Transverse colon (tissue), 4 donors: Measurements from ENCODE around the gene CCDC188. TPM values are rescaled to one million over a fixed set of nuclear protein-coding genes. Genes with fewer than 3 reads are reported as not detected.

Experiments used
- DNase-seq: peaks from one replicate; pipeline ENCODE4 v3.0.0-alpha.2; 2019
- H3K27ac ChIP-seq, 4 donors: fragments of 200-600 bp; sonication (generic); 2 replicates each; pipeline ENCODE4 v1.5.1; 2016 to 2018; ENCODE audit warnings: inconsistent platforms in 4 of 4
- H3K27me3 ChIP-seq: fragments of 200-600 bp; sonication (generic); 2 replicates; pipeline ENCODE4 v1.5.1; 2017; ENCODE audit warnings: inconsistent platforms
- H3K36me3 ChIP-seq, 4 donors: fragments of 200-600 bp; sonication (generic); 2 replicates each; pipeline ENCODE4 v1.5.1; 2017 to 2019; ENCODE audit warnings: inconsistent platforms in 4 of 4
- H3K4me1 ChIP-seq, 4 donors: fragments of 200-600 bp; sonication (generic); 2 replicates each; pipeline ENCODE4 v1.5.1; 2017 to 2020; ENCODE audit warnings: inconsistent platforms in 4 of 4
- H3K4me3 ChIP-seq, 4 donors: fragments of 200-600 bp; sonication (generic); 1 replicate in 1 of 4; 2 replicates in 3 of 4; pipeline versions ENCODE4 v1.5.1 to v1.6.1; 2017 to 2019; ENCODE audit warnings: inconsistent platforms in 4 of 4
- H3K9me3 ChIP-seq, 2 donors: fragments of 200-600 bp; sonication (generic); 2 replicates each; pipeline ENCODE4 v1.5.1; 2017 to 2019; ENCODE audit warnings: inconsistent platforms in 2 of 2
- CTCF ChIP-seq, 5 experiments: fragments of 200-600 bp in 3 of 5; fragments of 450-650 bp in 2 of 5; sonication (generic) in 3 of 5; IDR thresholded peaks; 1 replicate in 2 of 5; 2 replicates in 3 of 5; pipeline ENCODE4 v1.5.1; 2016 to 2017; ENCODE audit warnings: antibody characterized with exemption in 5 of 5, inconsistent platforms in 3 of 5, mild to moderate bottlenecking in 2 of 5, moderate library complexity in 1 of 5
- EP300 ChIP-seq: sonication (generic); formaldehyde crosslinking; IDR thresholded peaks from one replicate; pipeline ENCODE4 v1.6.1; 2017; ENCODE audit warnings: antibody characterized with exemption, low read depth
- POLR2A ChIP-seq: fragments of 450-650 bp; IDR thresholded peaks from one replicate; pipeline ENCODE4 v1.6.1; 2016; ENCODE audit warnings: antibody characterized with exemption, mild to moderate bottlenecking, moderate library complexity
- POLR2AphosphoS5 ChIP-seq, 3 donors: sonication (generic); formaldehyde crosslinking; IDR thresholded peaks; one replicate each; pipeline ENCODE4 v1.6.1; 2016; ENCODE audit warnings: antibody characterized with exemption in 3 of 3
- WGBS, 2 donors: methylation state at CpG; one replicate each; pipeline ENCODE4 v1.1.5; 2018; ENCODE audit warnings: low coverage in 1 of 2; 5-methylcytosine and 5-hydroxymethylcytosine counted together
- in situ Hi-C, 4 donors: fragments of 200-750 bp; cut with MboI; loops; one replicate each; pipeline versions ENCODE4 v1.15.0 to v1.15.1; 2017; ENCODE audit warnings: low sequenced_read_pairs in 3 of 4, low pct_ligation_motif_present in 1 of 4, low pct_unique_long_range_greater_than_20kb in 1 of 4
- intact Hi-C: fragments of 100-400 bp; cut with DNase I; formaldehyde crosslinking; loops from one replicate; pipeline ENCODE4 v1.15.1; 2023; ENCODE audit warnings: low total_unique reads
- total RNA-seq, 4 donors: library from RNA; depleted of rRNA; stranded (reverse); fragments of >200 nt; gene quantifications; one replicate each; pipeline ENCODE4 v1.1.0, GENCODE V29; 2016

The CCDC188 gene
- total RNA-seq, 4 donors from 2014 or later = 0.41 TPM; not detected in 3

GRCh38 chr22:20181194-20181883 lies 30.5 kb upstream of the CCDC188 start:
- in situ Hi-C loops = no loop called here
- peaks cover 15% of the 10 kb centered on the region for H3K27me3 ChIP-seq
- no peaks in the 10 kb centered on the region for H3K36me3 ChIP-seq
- no peak overlapping the region for H3K27ac ChIP-seq
- no peaks in the 10 kb centered on the region for H3K9me3 ChIP-seq
- no peak for TF ChIP-seq EP300
- no peak overlapping the region for H3K4me3 ChIP-seq
- DNase-seq = no peak
- WGBS, 2 donors = 54% methylated on average over 12 of the region's 17 CpGs; no CpG with 5 or more reads in 1 of the 2 donors
- no peaks in the 10 kb centered on the region for H3K4me1 ChIP-seq
- intact Hi-C loops = no loop called here

GRCh38 chr22:20180640-20181039 lies 29.8 kb upstream of the CCDC188 start:
- intact Hi-C loops = no loop called here
- no peak overlapping the region for H3K4me3 ChIP-seq
- no peak for DNase-seq
- no peaks in the 10 kb centered on the region for H3K9me3 ChIP-seq
- peaks cover 16% of the 10 kb centered on the region for H3K27me3 ChIP-seq
- in situ Hi-C loops = no loop called here
- 80% methylated on average over 8 of the region's 8 CpGs; no CpG with 5 or more reads in 1 of the 2 donors for WGBS, 2 donors
- TF ChIP-seq POLR2A (no peak), CTCF (IDR thresholded peaks at IDR 0.05) (no peak), POLR2AphosphoS5 (IDR thresholded peaks at IDR 0.05) (no peak), EP300 (no peak)
- no peaks in the 10 kb centered on the region for H3K36me3 ChIP-seq
- H3K4me1 ChIP-seq = no peaks in the 10 kb centered on the region
- no peak overlapping the region for H3K27ac ChIP-seq

DNA sequence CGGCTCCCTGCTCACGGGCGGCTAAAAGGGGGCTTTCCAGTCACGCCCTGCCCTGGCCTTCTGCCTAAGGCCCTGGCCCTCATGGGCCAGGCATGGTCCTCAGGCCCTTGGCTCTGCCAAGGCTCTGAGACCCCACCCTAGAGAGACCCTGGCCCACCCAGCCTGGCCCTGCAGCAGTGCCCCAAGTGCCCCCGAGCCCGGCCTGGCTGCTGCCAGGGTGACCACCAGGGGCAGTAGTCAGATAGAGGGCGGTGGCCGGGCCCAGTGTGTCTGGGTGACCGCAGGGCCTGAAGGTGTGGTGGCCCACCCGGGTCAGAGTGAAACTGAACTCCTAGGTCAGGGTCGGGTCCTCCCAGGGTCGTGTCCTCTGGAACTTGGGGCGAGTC lies 29.4 kb upstream of the CCDC188 start:
- peaks cover 16% of the 10 kb centered on the region for H3K27me3 ChIP-seq
- in situ Hi-C loops = no loop called here
- intact Hi-C loops = no loop called here

DNA sequence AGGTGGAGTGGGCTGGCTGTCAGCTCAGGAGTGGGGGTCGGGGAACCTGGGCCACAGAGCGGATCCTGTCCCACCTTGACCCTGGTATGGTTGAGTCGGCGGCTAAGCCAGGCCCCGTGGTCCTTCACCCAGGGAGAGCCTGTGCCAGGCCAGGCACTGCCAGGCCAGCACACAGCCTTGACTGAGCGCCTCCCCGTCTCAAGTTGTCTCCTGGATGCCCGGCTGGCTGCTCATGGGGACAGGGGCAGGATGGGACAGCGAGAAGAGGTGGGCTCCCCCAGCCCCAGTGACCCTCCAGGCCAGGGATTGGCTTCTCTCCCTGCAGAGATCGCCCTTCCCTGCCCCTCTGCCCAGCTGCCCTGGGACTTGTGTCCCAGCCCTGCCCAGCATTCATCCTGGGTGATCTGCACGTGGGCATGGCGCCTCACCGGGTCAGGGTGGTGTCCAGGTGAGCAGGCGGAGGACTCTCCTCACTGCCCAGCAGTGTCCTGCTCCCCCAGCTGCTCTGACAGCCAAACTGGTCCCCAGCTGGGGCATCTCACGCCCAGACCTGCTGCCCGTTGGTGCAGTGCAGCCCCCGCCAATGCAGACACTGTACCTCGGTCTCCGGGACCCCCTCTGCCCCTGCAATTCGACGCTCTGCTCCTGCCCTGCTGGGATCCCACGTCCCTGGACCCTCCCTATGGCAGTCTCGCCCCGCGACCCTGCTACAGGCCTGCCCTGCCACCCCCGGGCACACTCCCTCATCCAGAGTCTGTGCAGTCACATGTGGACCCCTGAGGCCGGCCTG lies 28.8 kb upstream of the CCDC188 start:
- Histone ChIP-seq H3K27me3 (peaks cover 15% of the 10 kb centered on the region), H3K36me3 (no peaks in the 10 kb centered on the region), H3K27ac (no peak overlapping the region), H3K4me3 (no peak overlapping the region), H3K9me3 (no peaks in the 10 kb centered on the region), H3K4me1 (no peaks in the 10 kb centered on the region)
- intact Hi-C loops (no loop called here), in situ Hi-C loops (no loop called here)
- no peak for DNase-seq
- TF ChIP-seq POLR2A (no peak), POLR2AphosphoS5 (IDR thresholded peaks at IDR 0.05) (no peak), EP300 (no peak), CTCF (IDR thresholded peaks at IDR 0.05) (no peak)
- WGBS, 2 donors = 87% methylated on average over 27 of the region's 27 CpGs; no CpG with 5 or more reads in 1 of the 2 donors

More for the DNA sequence above, 29.4 kb upstream of the CCDC188 start:
- DNase-seq = no peak
- Histone ChIP-seq H3K4me3 (no peak overlapping the region), H3K9me3 (no peaks in the 10 kb centered on the region), H3K36me3 (no peaks in the 10 kb centered on the region), H3K4me1 (no peaks in the 10 kb centered on the region), H3K27ac (no peak overlapping the region)
- TF ChIP-seq POLR2AphosphoS5 (IDR thresholded peaks at IDR 0.05) = no peak
- TF ChIP-seq POLR2A = no peak
- no peak for TF ChIP-seq EP300
- TF ChIP-seq CTCF (IDR thresholded peaks at IDR 0.05) = no peak
- 90% methylated on average over 10 of the region's 13 CpGs; no CpG with 5 or more reads in 1 of the 2 donors for WGBS, 2 donors
